Endodermal cell (in vitro differentiated cells): ENCODE measurements around the gene NEB. TPM values are rescaled to one million over a fixed set of nuclear protein-coding genes. Genes with fewer than 3 reads are reported as not detected.

Experiments
- DNase-seq: peaks from one replicate; pipeline ENCODE4 v3.0.0-alpha.2; 2017
- H3K27ac ChIP-seq: 2 replicates; pipeline ENCODE4 v1.5.1; 2013; ENCODE audit warnings: mild to moderate bottlenecking, low read depth, low read length, moderate library complexity
- H3K27me3 ChIP-seq: 2 replicates; pipeline ENCODE4 v1.6.1; 2013; ENCODE audit warnings: mild to moderate bottlenecking, low read length, moderate library complexity; ENCODE audit not compliant: insufficient read depth, control insufficient read depth, poor library complexity, severe bottlenecking
- H3K36me3 ChIP-seq: 2 replicates; pipeline ENCODE4 v1.7.0; 2013; ENCODE audit warnings: mild to moderate bottlenecking, low read length, moderate library complexity; ENCODE audit not compliant: control insufficient read depth, insufficient read depth
- H3K4me1 ChIP-seq: one replicate; pipeline ENCODE4 v1.7.0; 2013; ENCODE audit warnings: low read length; ENCODE audit not compliant: control insufficient read depth, insufficient read depth
- H3K4me3 ChIP-seq: 2 replicates; pipeline ENCODE4 v1.5.1; 2013; ENCODE audit warnings: mild to moderate bottlenecking, low read length, moderate library complexity
- H3K9ac ChIP-seq: 2 replicates; pipeline ENCODE4 v1.6.1; 2013; ENCODE audit warnings: mild to moderate bottlenecking, low read length, moderate library complexity; ENCODE audit not compliant: poor library complexity, severe bottlenecking; ENCODE audit errors: extremely low read depth
- H3K9me3 ChIP-seq: 2 replicates; pipeline ENCODE4 v1.6.1; 2013; ENCODE audit warnings: mild to moderate bottlenecking, low read length, moderate library complexity; ENCODE audit not compliant: control insufficient read depth
- H3K27ac Mint-ChIP-seq: 2 replicates; pipeline ENCODE4 v1.8.0; 2020; ENCODE audit warnings: mixed read lengths
- H3K27me3 Mint-ChIP-seq: 2 replicates; pipeline ENCODE4 v1.8.0; 2021; ENCODE audit warnings: mild to moderate bottlenecking, mixed read lengths; ENCODE audit not compliant: insufficient read depth
- H3K36me3 Mint-ChIP-seq: 2 replicates; pipeline ENCODE4 v1.8.0; 2020; ENCODE audit warnings: low read depth, mixed read lengths
- H3K4me1 Mint-ChIP-seq: 2 replicates; pipeline ENCODE4 v1.8.0; 2020; ENCODE audit warnings: mixed read lengths
- H3K4me3 Mint-ChIP-seq: 2 replicates; pipeline ENCODE4 v1.8.0; 2020; ENCODE audit warnings: mild to moderate bottlenecking, moderate library complexity, mixed read lengths
- H3K9me3 Mint-ChIP-seq: 2 replicates; pipeline ENCODE4 v1.8.0; 2020; ENCODE audit warnings: mild to moderate bottlenecking, mixed read lengths
- WGBS, 2 experiments: methylation state at CpG; one replicate each; pipeline versions ENCODE4 v1.1.5 to v1.1.7; 2013; ENCODE audit warnings: missing lambda C conversion rate in 2 of 2, mixed read lengths in 1 of 2; ENCODE audit not compliant: insufficient coverage in 1 of 2, insufficient read length in 1 of 2; 5-methylcytosine and 5-hydroxymethylcytosine counted together
- total RNA-seq, 2 donors: library from RNA; stranded (reverse); fragmentation: NEBNext Ultra II Directional in 1 of 2; extraction: Animal tissue kit (Norgen Biotek cat#: 25700) in 1 of 2; gene quantifications; 2 replicates in 1 of 2; 3 replicates in 1 of 2; pipeline ENCODE4 v1.2.1, GENCODE V29; 2021
- TF ChIP-seq, protein P1 (sequence below): fragments of 200-600 bp; sonication (generic); conservative IDR thresholded peaks from 2 replicates; pipeline ENCODE4 v1.5.0; 2021; ENCODE audit warnings: antibody characterized with exemption, mild to moderate bottlenecking

Gene NEB
- total RNA-seq, 2 donors from 2014 or later: 4.4 to 5.4 TPM

DNA sequence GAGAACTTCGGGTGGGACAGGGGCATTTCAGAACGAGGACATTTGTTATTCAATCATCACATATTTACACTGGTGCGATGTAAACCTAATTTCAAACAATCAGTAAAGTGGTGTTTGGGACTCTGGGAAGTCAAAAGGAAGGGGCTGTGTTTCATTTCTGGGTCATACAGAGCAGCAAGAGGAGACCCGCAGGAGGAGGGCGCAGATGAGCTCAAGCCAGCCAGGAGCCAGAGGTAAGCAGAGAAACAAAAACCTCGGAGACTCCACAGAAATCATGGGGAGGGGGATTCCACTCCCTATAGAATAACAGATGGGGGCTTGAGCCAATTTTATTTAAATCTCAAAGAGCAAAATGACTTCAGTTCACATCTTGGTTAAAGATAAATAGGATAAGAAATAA, 55.4 kb downstream of the NEB start:
- DNase-seq: no peak
- H3K4me1 Mint-ChIP-seq: peaks cover 3% of the 10 kb centered on the region
- H3K4me3 Mint-ChIP-seq: no peak overlapping the region
- Histone ChIP-seq H3K27me3 (no peaks in the 10 kb centered on the region), H3K9ac (no peak overlapping the region), H3K4me1 (no peaks in the 10 kb centered on the region), H3K27ac (no peak overlapping the region), H3K4me3 (no peak overlapping the region), H3K9me3 (no peaks in the 10 kb centered on the region), H3K36me3 (no peaks in the 10 kb centered on the region)
- TF ChIP-seq, protein P1, sequence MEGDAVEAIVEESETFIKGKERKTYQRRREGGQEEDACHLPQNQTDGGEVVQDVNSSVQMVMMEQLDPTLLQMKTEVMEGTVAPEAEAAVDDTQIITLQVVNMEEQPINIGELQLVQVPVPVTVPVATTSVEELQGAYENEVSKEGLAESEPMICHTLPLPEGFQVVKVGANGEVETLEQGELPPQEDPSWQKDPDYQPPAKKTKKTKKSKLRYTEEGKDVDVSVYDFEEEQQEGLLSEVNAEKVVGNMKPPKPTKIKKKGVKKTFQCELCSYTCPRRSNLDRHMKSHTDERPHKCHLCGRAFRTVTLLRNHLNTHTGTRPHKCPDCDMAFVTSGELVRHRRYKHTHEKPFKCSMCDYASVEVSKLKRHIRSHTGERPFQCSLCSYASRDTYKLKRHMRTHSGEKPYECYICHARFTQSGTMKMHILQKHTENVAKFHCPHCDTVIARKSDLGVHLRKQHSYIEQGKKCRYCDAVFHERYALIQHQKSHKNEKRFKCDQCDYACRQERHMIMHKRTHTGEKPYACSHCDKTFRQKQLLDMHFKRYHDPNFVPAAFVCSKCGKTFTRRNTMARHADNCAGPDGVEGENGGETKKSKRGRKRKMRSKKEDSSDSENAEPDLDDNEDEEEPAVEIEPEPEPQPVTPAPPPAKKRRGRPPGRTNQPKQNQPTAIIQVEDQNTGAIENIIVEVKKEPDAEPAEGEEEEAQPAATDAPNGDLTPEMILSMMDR: peak; percentile 15
- no peaks in the 10 kb centered on the region for H3K27me3 Mint-ChIP-seq
- no peaks in the 10 kb centered on the region for H3K9me3 Mint-ChIP-seq
- 60 to 84% methylated on average over 1 to 5 of the region's 6 CpGs for WGBS, 2 experiments
- no peaks in the 10 kb centered on the region for H3K36me3 Mint-ChIP-seq
- peak overlapping the region; percentile 22 for H3K27ac Mint-ChIP-seq

DNA sequence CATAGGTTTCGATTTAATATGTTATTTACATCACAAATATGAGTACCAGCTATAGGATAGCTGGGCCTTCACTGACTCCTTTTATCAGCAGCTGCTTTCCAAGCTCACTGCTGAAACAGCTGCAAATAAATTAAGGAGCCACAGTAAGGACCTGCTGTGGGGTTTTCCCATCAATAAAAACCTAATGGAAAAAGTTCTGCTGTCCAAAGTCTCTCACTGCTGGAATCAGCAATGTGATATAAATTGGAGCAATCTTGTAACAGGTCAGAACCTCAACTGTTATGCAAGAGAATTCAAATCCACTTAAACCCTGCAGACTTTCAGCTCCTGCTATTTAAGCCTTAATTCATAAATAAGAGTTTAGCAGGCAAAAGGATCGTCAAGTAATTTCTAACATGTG, 61.3 kb downstream of the NEB start:
- DNase-seq: no peak
- H3K27ac ChIP-seq: no peak overlapping the region
- Mint-ChIP-seq H3K4me3 (no peak overlapping the region), H3K4me1 (peaks cover 14% of the 10 kb centered on the region), H3K27ac (no peak overlapping the region), H3K36me3 (no peaks in the 10 kb centered on the region), H3K27me3 (no peaks in the 10 kb centered on the region), H3K9me3 (no peaks in the 10 kb centered on the region)
- H3K4me3 ChIP-seq: no peak overlapping the region
- H3K27me3 ChIP-seq: no peaks in the 10 kb centered on the region
- peaks cover 5% of the 10 kb centered on the region for H3K4me1 ChIP-seq
- no peak overlapping the region for H3K9ac ChIP-seq
- H3K9me3 ChIP-seq: no peaks in the 10 kb centered on the region
- TF ChIP-seq, protein P1: no peak
- H3K36me3 ChIP-seq: no peaks in the 10 kb centered on the region
- 100% methylated on average over 2 of the region's 2 CpGs; no CpG with 5 or more reads in 1 of the 2 experiments for WGBS, 2 experiments

DNA sequence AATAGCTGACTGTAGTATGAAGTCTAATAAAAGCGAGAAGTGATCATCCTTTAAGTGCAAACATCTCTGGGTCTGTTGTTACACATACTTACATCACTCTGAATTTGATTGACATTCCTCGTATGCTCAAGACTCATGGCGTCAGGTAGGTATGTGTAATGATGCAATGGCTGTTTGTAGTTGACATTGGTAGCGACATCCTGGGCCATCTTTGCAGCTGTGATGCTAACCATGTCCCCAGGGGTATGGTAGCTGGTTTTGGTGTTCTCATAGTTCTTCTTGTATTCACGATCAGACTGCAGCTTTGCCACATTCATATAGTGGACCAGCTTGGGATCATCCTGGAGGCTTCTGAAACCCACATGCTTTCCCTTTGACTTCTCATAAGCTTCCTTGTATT, 62.0 kb downstream of the NEB start:
- Histone ChIP-seq H3K9ac (no peak overlapping the region), H3K27me3 (no peaks in the 10 kb centered on the region), H3K27ac (no peak overlapping the region), H3K4me3 (no peak overlapping the region), H3K36me3 (no peaks in the 10 kb centered on the region), H3K9me3 (no peaks in the 10 kb centered on the region), H3K4me1 (peaks cover 5% of the 10 kb centered on the region)
- Mint-ChIP-seq H3K27me3 (no peaks in the 10 kb centered on the region), H3K9me3 (no peaks in the 10 kb centered on the region), H3K27ac (no peak overlapping the region), H3K4me3 (no peak overlapping the region), H3K36me3 (no peaks in the 10 kb centered on the region), H3K4me1 (peaks cover 14% of the 10 kb centered on the region)
- DNase-seq: no peak
- WGBS, 2 experiments: 92 to 100% methylated on average over 1 to 5 of the region's 5 CpGs
- TF ChIP-seq, protein P1: no peak
